DND-41 (cell line): ENCODE measurements around the gene APOC4.

ENCODE experiments used
- ATAC-seq: fragments of 200-7000 bp; cut with Tn5 transposase; 3 replicates; pipeline ENCODE4 v1.9.1; 2021; ENCODE audit warnings: low read depth; ENCODE audit not compliant: insufficient read depth
- DNase-seq: peaks from one replicate; pipeline ENCODE4 v3.0.0-alpha.2; 2020
- H2AFZ ChIP-seq: 2 replicates; pipeline ENCODE4 v1.6.0; 2012; ENCODE audit warnings: low read depth, low read length
- H3K27ac ChIP-seq: 2 replicates; pipeline ENCODE4 v1.5.1; 2012; ENCODE audit warnings: low read length, inconsistent platforms
- H3K27me3 ChIP-seq: fragments of 200-600 bp; sonication (generic); 2 replicates; pipeline ENCODE4 v1.6.0; 2012; ENCODE audit warnings: low read length, mild to moderate bottlenecking, inconsistent platforms; ENCODE audit not compliant: insufficient read depth, poor library complexity
- H3K36me3 ChIP-seq: 2 replicates; pipeline ENCODE4 v1.5.1; 2012; ENCODE audit warnings: low read length, inconsistent platforms; ENCODE audit not compliant: insufficient read depth
- H3K4me1 ChIP-seq: 2 replicates; pipeline ENCODE4 v1.5.1; 2012; ENCODE audit warnings: mild to moderate bottlenecking, low read length; ENCODE audit not compliant: insufficient read depth
- H3K4me2 ChIP-seq: 2 replicates; pipeline ENCODE4 v1.6.0; 2012; ENCODE audit warnings: mild to moderate bottlenecking, moderate library complexity, low read length, inconsistent platforms; ENCODE audit not compliant: insufficient read depth
- H3K4me3 ChIP-seq, 2 experiments: fragments of 200-600 bp in 1 of 2; shearing (Covaris generic) in 1 of 2; 2 replicates each; pipeline ENCODE4 v1.5.1; 2012 to 2016; ENCODE audit warnings: inconsistent platforms in 2 of 2, low read length in 2 of 2, mild to moderate bottlenecking in 2 of 2, low read depth in 1 of 2, moderate library complexity in 1 of 2
- H3K79me2 ChIP-seq: 2 replicates; pipeline ENCODE4 v1.6.0; 2012; ENCODE audit warnings: low read length, inconsistent platforms; ENCODE audit not compliant: insufficient read depth
- H3K9ac ChIP-seq: 2 replicates; pipeline ENCODE4 v1.6.0; 2012; ENCODE audit warnings: low read depth, mild to moderate bottlenecking, inconsistent platforms, low read length, moderate library complexity
- H3K9me3 ChIP-seq: 2 replicates; pipeline ENCODE4 v1.5.1; 2012; ENCODE audit warnings: low read length, moderate library complexity, mild to moderate bottlenecking, inconsistent platforms; ENCODE audit not compliant: insufficient read depth, severe bottlenecking
- H4K20me1 ChIP-seq: 2 replicates; pipeline ENCODE4 v1.6.0; 2012; ENCODE audit warnings: low read length; ENCODE audit not compliant: insufficient read depth
- EZH2 ChIP-seq: IDR thresholded peaks from 3 replicates; pipeline ENCODE4 v1.6.1; 2012; ENCODE audit warnings: borderline replicate concordance, low read depth, mild to moderate bottlenecking, moderate library complexity, low read length, inconsistent platforms; ENCODE audit not compliant: severe bottlenecking
- TF ChIP-seq, protein P1 (sequence below): IDR thresholded peaks from 2 replicates; pipeline ENCODE4 v1.5.1; 2012; ENCODE audit warnings: borderline replicate concordance, low read length, moderate library complexity, mild to moderate bottlenecking; ENCODE audit not compliant: poor library complexity, severe bottlenecking; ENCODE audit errors: extremely low read depth

APOC4 gene

DNA sequence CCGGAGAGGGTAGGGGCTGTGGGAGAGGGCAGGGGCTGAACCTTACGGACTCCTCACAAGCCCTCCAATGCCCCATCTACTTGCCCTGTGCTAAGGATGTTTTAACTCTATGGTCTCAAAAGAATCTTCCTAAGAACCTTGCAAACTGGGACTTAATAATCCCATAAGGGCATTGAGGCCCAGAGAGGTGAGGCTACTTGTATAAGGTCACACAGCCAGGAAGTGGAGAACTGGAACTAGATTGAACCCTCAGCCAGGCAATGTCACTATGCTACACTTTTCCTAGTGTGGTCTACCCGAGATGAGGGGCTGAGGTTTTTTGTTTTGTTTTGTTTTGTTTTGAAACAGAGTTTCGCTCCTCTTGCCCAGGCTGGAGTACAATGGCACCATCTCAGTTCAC, 10.5 kb upstream of the APOC4 start:
- no peak for ATAC-seq
- no peak for DNase-seq
- no peak overlapping the region for H3K4me2 ChIP-seq

DNA sequence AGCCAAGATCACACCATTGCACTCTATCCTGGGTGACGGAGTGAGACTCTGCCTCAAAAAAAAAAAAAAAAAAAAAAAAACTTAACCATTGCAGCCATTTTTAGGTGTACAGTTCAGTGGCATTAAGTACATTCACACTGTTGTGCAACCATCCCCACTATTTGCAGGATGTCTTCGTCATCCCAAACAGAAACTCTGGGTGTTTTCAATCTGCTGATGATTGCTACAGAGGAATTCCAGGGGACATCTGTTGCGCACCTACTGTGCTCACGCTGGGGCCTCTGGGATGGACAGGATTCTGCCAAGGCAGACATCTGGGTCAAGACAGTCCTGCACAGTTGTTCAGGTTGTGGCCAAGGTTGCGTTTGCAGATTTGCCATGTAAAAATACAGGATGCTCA, 2.4 kb upstream of the APOC4 start:
- no peak overlapping the region for H2AFZ ChIP-seq
- H3K27ac ChIP-seq = no peak overlapping the region
- H4K20me1 ChIP-seq = no peaks in the 10 kb centered on the region
- TF ChIP-seq, protein P1, sequence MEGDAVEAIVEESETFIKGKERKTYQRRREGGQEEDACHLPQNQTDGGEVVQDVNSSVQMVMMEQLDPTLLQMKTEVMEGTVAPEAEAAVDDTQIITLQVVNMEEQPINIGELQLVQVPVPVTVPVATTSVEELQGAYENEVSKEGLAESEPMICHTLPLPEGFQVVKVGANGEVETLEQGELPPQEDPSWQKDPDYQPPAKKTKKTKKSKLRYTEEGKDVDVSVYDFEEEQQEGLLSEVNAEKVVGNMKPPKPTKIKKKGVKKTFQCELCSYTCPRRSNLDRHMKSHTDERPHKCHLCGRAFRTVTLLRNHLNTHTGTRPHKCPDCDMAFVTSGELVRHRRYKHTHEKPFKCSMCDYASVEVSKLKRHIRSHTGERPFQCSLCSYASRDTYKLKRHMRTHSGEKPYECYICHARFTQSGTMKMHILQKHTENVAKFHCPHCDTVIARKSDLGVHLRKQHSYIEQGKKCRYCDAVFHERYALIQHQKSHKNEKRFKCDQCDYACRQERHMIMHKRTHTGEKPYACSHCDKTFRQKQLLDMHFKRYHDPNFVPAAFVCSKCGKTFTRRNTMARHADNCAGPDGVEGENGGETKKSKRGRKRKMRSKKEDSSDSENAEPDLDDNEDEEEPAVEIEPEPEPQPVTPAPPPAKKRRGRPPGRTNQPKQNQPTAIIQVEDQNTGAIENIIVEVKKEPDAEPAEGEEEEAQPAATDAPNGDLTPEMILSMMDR = no peak
- no peak for TF ChIP-seq EZH2
- peaks cover 2% of the 10 kb centered on the region for H3K27me3 ChIP-seq
- DNase-seq (no peak), ATAC-seq (no peak)
- no peak overlapping the region for H3K9ac ChIP-seq
- H3K79me2 ChIP-seq = no peaks in the 10 kb centered on the region
- H3K4me2 ChIP-seq = no peak overlapping the region
- no peaks in the 10 kb centered on the region for H3K9me3 ChIP-seq
- no peaks in the 10 kb centered on the region for H3K36me3 ChIP-seq
- no peak overlapping the region for H3K4me3 ChIP-seq
- no peaks in the 10 kb centered on the region for H3K4me1 ChIP-seq

More for the DNA sequence above, 10.5 kb upstream of the APOC4 start:
- H3K36me3 ChIP-seq = no peaks in the 10 kb centered on the region
- H3K9ac ChIP-seq = no peak overlapping the region
- TF ChIP-seq EZH2 = no peak
- TF ChIP-seq, protein P1 = no peak
- no peak overlapping the region for H2AFZ ChIP-seq
- H3K9me3 ChIP-seq = no peaks in the 10 kb centered on the region
- H3K79me2 ChIP-seq = no peaks in the 10 kb centered on the region
- H4K20me1 ChIP-seq = no peaks in the 10 kb centered on the region
- H3K27me3 ChIP-seq = peaks cover 2% of the 10 kb centered on the region
- H3K4me1 ChIP-seq = no peaks in the 10 kb centered on the region
- no peak overlapping the region for H3K27ac ChIP-seq
- H3K4me3 ChIP-seq = no peak overlapping the region

DNA sequence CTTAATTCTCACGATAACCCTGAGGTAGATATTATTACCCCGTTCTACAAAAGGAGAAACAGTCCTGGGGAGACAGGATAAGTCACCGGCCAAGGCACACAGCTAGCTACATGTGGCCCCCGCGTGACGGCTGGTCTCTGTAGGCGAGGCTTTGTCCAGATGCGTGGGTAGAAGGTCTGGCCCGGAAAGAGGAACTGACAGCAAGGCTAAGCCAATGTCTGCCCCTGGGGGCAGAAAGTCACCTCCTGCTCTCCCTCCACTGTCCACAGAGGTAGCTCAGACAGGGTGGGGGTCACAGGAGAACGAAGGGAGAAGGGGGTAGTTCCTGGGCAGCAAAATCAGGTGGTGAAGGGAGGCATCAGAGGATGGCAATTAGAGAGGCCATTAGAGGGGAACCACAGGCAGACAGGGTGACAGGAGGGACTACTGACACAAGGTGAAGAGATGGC, 1.8 kb downstream of the APOC4 start:
- no peak overlapping the region for H3K27ac ChIP-seq
- H3K4me1 ChIP-seq = no peaks in the 10 kb centered on the region
- H3K9ac ChIP-seq = no peak overlapping the region
- no peak overlapping the region for H2AFZ ChIP-seq
- TF ChIP-seq, protein P1 = no peak
- no peak for TF ChIP-seq EZH2
- no peak for DNase-seq
- H3K79me2 ChIP-seq = no peaks in the 10 kb centered on the region
- H3K4me2 ChIP-seq = no peak overlapping the region
- no peaks in the 10 kb centered on the region for H3K9me3 ChIP-seq
- H3K27me3 ChIP-seq = no peaks in the 10 kb centered on the region
- no peak overlapping the region for H3K4me3 ChIP-seq
- ATAC-seq = no peak
- H3K36me3 ChIP-seq = no peaks in the 10 kb centered on the region
- H4K20me1 ChIP-seq = no peaks in the 10 kb centered on the region
